Caco-2 (cell line): ENCODE measurements around the gene MCFD2. TPM values are rescaled to one million over a fixed set of nuclear protein-coding genes. Genes with fewer than 3 reads are reported as not detected.
"Not testable (repeated sequence)": the region's sequence is repeated elsewhere in the genome, so short reads cannot be mapped to it uniquely, and the experiment has no call there.

Source experiments
- BruUV-seq: library from RNA; stranded (reverse); fragments of 400-500 nt; replicated peaks from 2 replicates; lab custom pipeline; 2021; lab: Mats Ljungman, UMichigan
- CTCF ChIA-PET: fragments of 300-600 bp; sonication (Branson Sonifier 250); formaldehyde crosslinking; loops from one replicate; lab custom pipeline; 2022; ENCODE audit warnings: antibody characterized with exemption; lab: Charles Lee
- POLR2A ChIA-PET: fragments of 300-600 bp; sonication (Branson Sonifier 250); formaldehyde crosslinking; loops from one replicate; lab custom pipeline; 2022; ENCODE audit warnings: antibody characterized with exemption; lab: Charles Lee
- DNase-seq, 2 experiments: peaks; one replicate each; pipeline versions ENCODE4 v3.0.0 to v3.0.0-alpha.2; 2020 to 2022
- H3K27me3 ChIP-seq: replicated peaks from 2 replicates; pipeline ENCODE4 v1.6.0; 2011; ENCODE audit warnings: low read length; ENCODE audit not compliant: control insufficient read depth, insufficient read depth
- H3K36me3 ChIP-seq: 2 replicates; pipeline ENCODE4 v1.5.1; 2011; ENCODE audit warnings: low read length; ENCODE audit not compliant: control insufficient read depth, insufficient read depth
- H3K4me1 ChIP-seq: fragments of 250-450 bp; sonication (Bioruptor Pico); 2 replicates; pipeline ENCODE4 v1.5.1; 2020; ENCODE audit warnings: mild to moderate bottlenecking
- H3K4me3 ChIP-seq: 2 replicates; pipeline ENCODE4 v1.5.1; 2011; ENCODE audit warnings: low read depth, mild to moderate bottlenecking, control low read depth, low read length
- H3K9me3 ChIP-seq: fragments of 250-450 bp; sonication (Bioruptor Pico); 2 replicates; pipeline ENCODE4 v1.5.1; 2020; ENCODE audit warnings: mild to moderate bottlenecking, moderate library complexity
- H3K27ac Mint-ChIP-seq: one replicate; pipeline ENCODE4 v1.8.0; 2022; ENCODE audit warnings: mixed read lengths; ENCODE audit not compliant: unreplicated experiment
- H3K27me3 Mint-ChIP-seq: one replicate; pipeline ENCODE4 v1.8.0; 2022; ENCODE audit warnings: mixed read lengths; ENCODE audit not compliant: insufficient read depth, unreplicated experiment
- H3K36me3 Mint-ChIP-seq: one replicate; pipeline ENCODE4 v1.8.0; 2022; ENCODE audit warnings: mild to moderate bottlenecking, mixed read lengths; ENCODE audit not compliant: insufficient read depth, unreplicated experiment
- H3K4me1 Mint-ChIP-seq: one replicate; pipeline ENCODE4 v1.8.0; 2022; ENCODE audit warnings: low read depth, mixed read lengths; ENCODE audit not compliant: unreplicated experiment
- H3K4me3 Mint-ChIP-seq: one replicate; pipeline ENCODE4 v1.8.0; 2022; ENCODE audit warnings: mild to moderate bottlenecking, moderate library complexity, mixed read lengths; ENCODE audit not compliant: unreplicated experiment
- H3K9me3 Mint-ChIP-seq: one replicate; pipeline ENCODE4 v1.8.0; 2022; ENCODE audit warnings: mixed read lengths; ENCODE audit not compliant: unreplicated experiment
- intact Hi-C: fragments of 100-400 bp; cut with micrococcal nuclease; formaldehyde crosslinking; loops from one replicate; pipeline ENCODE4 v1.10.0; 2022; ENCODE audit not compliant: unreplicated experiment
- total RNA-seq: library from RNA; stranded (reverse); gene quantifications from 2 replicates; pipeline ENCODE4 v1.2.3, GENCODE V29; 2022
- TF ChIP-seq, protein P1 (sequence below), 2 experiments: fragments of 200-600 bp in 1 of 2; IDR thresholded peaks; 1 replicate in 1 of 2; 2 replicates in 1 of 2; pipeline versions ENCODE4 v1.5.1 to v1.8.0; 2011 to 2022; ENCODE audit warnings: antibody characterized with exemption in 1 of 2, control low read depth in 1 of 2, inconsistent platforms in 1 of 2, low read depth in 1 of 2, low read length in 1 of 2, mild to moderate bottlenecking in 1 of 2, moderate library complexity in 1 of 2; ENCODE audit not compliant: insufficient read depth in 1 of 2, severe bottlenecking in 1 of 2, unreplicated experiment in 1 of 2

MCFD2 gene
- total RNA-seq, 1 experiment from 2014 or later = 156 TPM

DNA sequence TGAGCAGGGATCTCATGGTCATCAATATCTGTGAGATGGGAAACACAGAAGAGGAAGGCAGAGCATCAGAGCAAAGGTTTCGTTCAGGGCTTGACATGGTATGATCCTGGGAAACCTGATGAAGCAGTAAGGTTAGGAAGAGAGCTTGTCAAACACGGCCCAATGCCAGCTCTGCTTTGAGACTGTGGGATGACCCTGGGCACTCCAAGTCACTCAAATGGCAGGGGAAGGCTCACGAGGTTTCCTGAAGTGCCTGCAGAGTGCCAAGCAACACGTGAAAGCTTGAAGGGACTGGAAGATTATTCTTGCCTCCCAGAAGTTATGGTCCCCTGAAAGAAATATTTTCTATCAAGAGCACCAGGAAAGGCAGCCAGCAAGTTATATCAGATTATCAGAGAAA, 6.5 kb downstream of the MCFD2 start:
- Mint-ChIP-seq H3K4me1 (peaks cover 8% of the 10 kb centered on the region), H3K9me3 (no peaks in the 10 kb centered on the region), H3K4me3 (no peak overlapping the region), H3K36me3 (peaks cover 82% of the 10 kb centered on the region), H3K27ac (no peak overlapping the region), H3K27me3 (no peaks in the 10 kb centered on the region)
- H3K36me3 ChIP-seq = peaks cover 6% of the 10 kb centered on the region
- intact Hi-C loops = no loop called here
- TF ChIP-seq, protein P1, sequence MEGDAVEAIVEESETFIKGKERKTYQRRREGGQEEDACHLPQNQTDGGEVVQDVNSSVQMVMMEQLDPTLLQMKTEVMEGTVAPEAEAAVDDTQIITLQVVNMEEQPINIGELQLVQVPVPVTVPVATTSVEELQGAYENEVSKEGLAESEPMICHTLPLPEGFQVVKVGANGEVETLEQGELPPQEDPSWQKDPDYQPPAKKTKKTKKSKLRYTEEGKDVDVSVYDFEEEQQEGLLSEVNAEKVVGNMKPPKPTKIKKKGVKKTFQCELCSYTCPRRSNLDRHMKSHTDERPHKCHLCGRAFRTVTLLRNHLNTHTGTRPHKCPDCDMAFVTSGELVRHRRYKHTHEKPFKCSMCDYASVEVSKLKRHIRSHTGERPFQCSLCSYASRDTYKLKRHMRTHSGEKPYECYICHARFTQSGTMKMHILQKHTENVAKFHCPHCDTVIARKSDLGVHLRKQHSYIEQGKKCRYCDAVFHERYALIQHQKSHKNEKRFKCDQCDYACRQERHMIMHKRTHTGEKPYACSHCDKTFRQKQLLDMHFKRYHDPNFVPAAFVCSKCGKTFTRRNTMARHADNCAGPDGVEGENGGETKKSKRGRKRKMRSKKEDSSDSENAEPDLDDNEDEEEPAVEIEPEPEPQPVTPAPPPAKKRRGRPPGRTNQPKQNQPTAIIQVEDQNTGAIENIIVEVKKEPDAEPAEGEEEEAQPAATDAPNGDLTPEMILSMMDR (IDR thresholded peaks at IDR 0.05; ENCODE audit: insufficient read depth in 1 of 2, low read depth in 1 of 2, low read length in 1 of 2, severe bottlenecking in 1 of 2, unreplicated experiment in 1 of 2) = no peak
- CTCF ChIA-PET = no interaction called here
- POLR2A ChIA-PET = no interaction called here
- no peak for DNase-seq
- no peaks in the 10 kb centered on the region for H3K27me3 ChIP-seq
- no peaks in the 10 kb centered on the region for H3K9me3 ChIP-seq
- no peak overlapping the region for H3K4me3 ChIP-seq
- H3K4me1 ChIP-seq = peaks cover 9% of the 10 kb centered on the region
- BruUV-seq = no TSS peak

DNA sequence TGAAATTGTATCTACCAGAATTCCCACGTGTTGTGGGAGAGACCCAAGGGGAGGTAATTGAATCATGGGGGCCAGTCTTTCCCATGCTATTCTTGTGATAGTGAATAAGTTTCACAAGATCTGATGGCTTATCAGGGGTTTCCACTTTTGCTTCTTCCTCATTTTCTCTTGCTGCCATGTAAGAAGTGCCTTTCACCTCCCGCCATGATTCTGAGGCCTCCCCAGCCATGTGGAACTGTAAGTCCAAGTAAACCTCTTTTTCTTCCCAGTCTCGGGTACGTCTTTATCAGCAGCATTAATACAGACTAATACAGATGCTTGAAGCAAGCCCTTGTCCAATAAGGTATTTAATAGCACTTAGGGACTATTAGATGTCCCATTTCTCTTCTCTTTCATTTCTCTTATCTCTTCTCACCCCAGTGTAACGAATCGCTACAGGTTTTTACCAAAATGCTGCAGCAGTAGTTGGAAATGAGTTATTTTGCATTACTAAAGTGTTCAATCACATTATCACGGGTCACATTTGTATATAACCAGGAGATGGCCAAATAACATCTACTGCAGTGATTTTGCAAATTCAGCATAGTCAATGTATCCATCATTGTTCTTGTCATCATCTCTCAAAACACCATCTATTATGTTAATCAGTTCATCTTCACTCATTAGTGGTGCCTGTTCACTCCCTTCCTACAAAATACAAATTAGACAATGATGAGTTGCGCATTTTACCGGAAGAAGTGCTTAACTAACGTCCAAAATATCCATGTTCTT, 10.5 kb downstream of the MCFD2 start:
- H3K4me1 ChIP-seq, intact Hi-C loops, H3K27me3 Mint-ChIP-seq, H3K36me3 ChIP-seq, H3K4me1 Mint-ChIP-seq, H3K27ac Mint-ChIP-seq, POLR2A ChIA-PET, H3K4me3 ChIP-seq, H3K9me3 ChIP-seq, H3K27me3 ChIP-seq, H3K4me3 Mint-ChIP-seq, CTCF ChIA-PET, DNase-seq, H3K9me3 Mint-ChIP-seq: not testable (repeated sequence)
- BruUV-seq = TSS peak; percentile 4
- H3K36me3 Mint-ChIP-seq = peaks cover 63% of the 10 kb centered on the region

DNA sequence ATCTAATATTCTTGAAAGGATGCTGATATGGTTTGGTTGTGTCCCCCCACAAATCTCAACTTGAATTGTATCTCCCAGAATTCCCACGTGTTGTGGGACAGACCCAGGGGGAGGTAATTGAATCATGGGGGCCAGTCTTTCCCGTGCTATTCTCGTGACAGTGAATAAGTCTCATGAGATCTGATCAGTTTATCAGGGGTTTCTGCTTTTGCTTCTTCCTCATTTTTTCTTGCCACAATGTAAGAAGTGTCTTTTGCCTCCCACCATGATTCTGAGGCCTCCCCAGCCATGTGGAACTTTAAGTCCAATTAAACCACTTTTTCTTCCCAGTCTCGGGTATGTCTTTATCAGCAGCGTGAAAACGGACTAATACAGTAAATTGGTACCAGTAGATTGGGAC, 12.6 kb downstream of the MCFD2 start:
- H3K4me3 ChIP-seq, DNase-seq, H3K4me1 Mint-ChIP-seq, H3K4me1 ChIP-seq, POLR2A ChIA-PET, H3K27me3 ChIP-seq, BruUV-seq, H3K9me3 ChIP-seq, H3K9me3 Mint-ChIP-seq, H3K4me3 Mint-ChIP-seq, intact Hi-C loops, H3K36me3 ChIP-seq, H3K27me3 Mint-ChIP-seq, H3K27ac Mint-ChIP-seq, CTCF ChIA-PET: not testable (repeated sequence)
- peaks cover 42% of the 10 kb centered on the region for H3K36me3 Mint-ChIP-seq

DNA sequence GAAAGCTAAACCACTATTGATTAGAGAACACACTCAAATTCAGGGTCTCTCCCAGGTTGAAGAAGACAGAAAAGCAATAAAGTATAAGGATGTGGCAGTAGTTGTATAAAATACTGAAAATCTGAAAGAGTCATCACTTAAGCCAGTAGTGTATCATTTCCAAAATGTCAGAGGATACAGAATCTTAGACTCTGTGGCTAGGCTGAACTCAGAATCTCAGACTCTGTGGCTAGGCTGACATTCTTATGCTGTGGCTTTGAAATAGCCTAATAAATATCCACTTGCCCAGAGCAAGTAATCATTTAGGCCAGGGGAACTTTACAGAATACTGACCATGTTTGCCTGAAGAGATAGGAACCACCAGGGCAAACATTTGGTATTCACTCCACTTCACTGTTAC, 13.1 kb downstream of the MCFD2 start:
- CTCF ChIA-PET = no interaction called here
- no peaks in the 10 kb centered on the region for H3K27me3 ChIP-seq
- Mint-ChIP-seq H3K36me3 (peaks cover 37% of the 10 kb centered on the region), H3K27ac (no peak overlapping the region), H3K9me3 (no peaks in the 10 kb centered on the region), H3K27me3 (no peaks in the 10 kb centered on the region), H3K4me1 (peaks cover 6% of the 10 kb centered on the region), H3K4me3 (no peak overlapping the region)
- intact Hi-C loops = no loop called here
- H3K4me3 ChIP-seq = no peak overlapping the region
- TF ChIP-seq, protein P1 (IDR thresholded peaks at IDR 0.05; ENCODE audit: insufficient read depth in 1 of 2, low read depth in 1 of 2, low read length in 1 of 2, severe bottlenecking in 1 of 2, unreplicated experiment in 1 of 2) = no peak
- H3K4me1 ChIP-seq = no peaks in the 10 kb centered on the region
- DNase-seq = no peak
- no peaks in the 10 kb centered on the region for H3K9me3 ChIP-seq
- no TSS peak for BruUV-seq
- POLR2A ChIA-PET = no interaction called here
- H3K36me3 ChIP-seq = peaks cover 3% of the 10 kb centered on the region
